Jurkat, Clone E6-1 (cell line): ENCODE results near the gene SCYGR3.
"Not testable (repeated sequence)": the region's sequence is repeated elsewhere in the genome, so short reads cannot be mapped to it uniquely, and the experiment has no call there.

Experiments used
- DNase-seq: peaks from one replicate; pipeline ENCODE4 v3.0.0-alpha.2; 2011; ENCODE audit warnings: low read depth, low spot score
- H3K4me3 ChIP-seq: 2 replicates; pipeline ENCODE4 v1.5.1; 2011; ENCODE audit warnings: mild to moderate bottlenecking, low read length, control low read depth, moderate library complexity

Gene SCYGR3

GRCh38 chr2:227615906-227616305, 1.3 kb upstream of the SCYGR3 start:
- H3K4me3 ChIP-seq, result no peak overlapping the region
- DNase-seq, result no peak

DNA sequence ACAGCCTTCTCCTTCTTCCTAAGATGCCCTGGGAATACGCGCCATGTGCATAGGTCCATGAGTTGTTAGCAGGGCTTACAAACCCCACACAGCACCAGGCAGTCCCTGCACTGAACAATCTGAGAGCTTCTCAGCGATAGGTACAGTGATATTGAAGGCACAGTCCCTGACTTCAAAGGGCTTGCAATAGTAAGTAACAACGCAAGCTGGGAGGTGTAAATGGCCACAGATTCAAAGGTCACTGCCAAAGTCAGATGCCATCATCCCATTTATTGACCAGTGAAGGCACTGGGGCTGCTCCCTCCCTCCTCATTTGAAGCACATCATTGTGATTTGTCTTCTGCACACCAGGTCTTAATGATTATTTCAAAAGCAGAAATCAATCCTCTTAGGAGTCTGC, 541 bp upstream of the SCYGR3 start:
- no peak for DNase-seq
- no peak overlapping the region for H3K4me3 ChIP-seq

GRCh38 chr2:227614246-227614645, 394 bp downstream of the SCYGR3 start:
- no peak for DNase-seq
- no peak overlapping the region for H3K4me3 ChIP-seq

GRCh38 chr2:227613272-227613660, 1.4 kb downstream of the SCYGR3 start:
- no peak overlapping the region for H3K4me3 ChIP-seq
- no peak for DNase-seq

- no peak overlapping the region for H3K4me3 ChIP-seq
- no peak for DNase-seq
Observed at GRCh38 chr2:227612546-227613271, 1.9 kb downstream of the SCYGR3 start.

- no peak overlapping the region for H3K4me3 ChIP-seq
- no peak for DNase-seq
Observed at GRCh38 chr2:227610123-227610522, 4.5 kb downstream of the SCYGR3 start.

- DNase-seq, result peak; percentile 5
- H3K4me3 ChIP-seq, result no peak overlapping the region
Observed at GRCh38 chr2:227608561-227609338, 5.9 kb downstream of the SCYGR3 start.

GRCh38 chr2:227607941-227608340, 6.7 kb downstream of the SCYGR3 start:
- H3K4me3 ChIP-seq, result no peak overlapping the region
- no peak for DNase-seq

DNA sequence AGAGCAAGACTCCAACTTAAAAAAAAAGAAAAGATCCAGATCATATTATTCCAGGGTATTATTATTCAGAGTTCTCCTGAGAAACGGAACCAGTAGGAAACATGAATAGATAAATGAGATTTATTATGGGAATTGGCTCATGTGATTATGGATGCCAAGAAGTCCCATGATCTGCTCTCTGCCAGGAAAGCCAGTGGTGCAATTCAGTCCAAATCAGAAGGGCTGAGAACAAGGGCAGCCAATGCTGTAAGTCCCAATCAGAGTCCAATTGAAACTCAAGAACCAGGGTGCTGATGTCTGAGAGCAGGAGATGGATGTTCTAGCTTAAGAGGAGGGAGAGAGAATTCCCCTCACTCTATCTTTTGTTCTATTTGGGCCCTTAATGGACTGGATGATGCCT, 8.2 kb downstream of the SCYGR3 start:
- DNase-seq, result no peak
- no peak overlapping the region for H3K4me3 ChIP-seq

DNA sequence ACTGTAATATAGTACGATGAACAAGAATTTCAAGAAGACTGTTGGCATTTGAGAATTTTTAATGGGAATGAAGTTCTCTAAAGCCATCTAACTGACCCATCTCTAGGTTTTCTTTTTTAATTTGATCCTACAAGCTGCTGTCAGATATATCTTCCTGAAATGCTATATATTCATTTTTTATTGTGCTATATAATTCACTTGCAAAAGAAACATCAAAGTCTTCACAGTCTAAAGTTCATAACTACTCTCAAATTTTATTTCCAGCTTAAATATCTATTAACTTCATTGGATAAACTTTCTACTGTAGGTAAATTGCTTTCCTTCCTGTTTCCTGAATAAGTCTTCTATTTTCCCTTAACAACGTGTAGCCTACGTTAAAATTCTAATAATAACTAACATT, 12.3 kb downstream of the SCYGR3 start:
- DNase-seq, result no peak
- H3K4me3 ChIP-seq, result no peak overlapping the region

DNA sequence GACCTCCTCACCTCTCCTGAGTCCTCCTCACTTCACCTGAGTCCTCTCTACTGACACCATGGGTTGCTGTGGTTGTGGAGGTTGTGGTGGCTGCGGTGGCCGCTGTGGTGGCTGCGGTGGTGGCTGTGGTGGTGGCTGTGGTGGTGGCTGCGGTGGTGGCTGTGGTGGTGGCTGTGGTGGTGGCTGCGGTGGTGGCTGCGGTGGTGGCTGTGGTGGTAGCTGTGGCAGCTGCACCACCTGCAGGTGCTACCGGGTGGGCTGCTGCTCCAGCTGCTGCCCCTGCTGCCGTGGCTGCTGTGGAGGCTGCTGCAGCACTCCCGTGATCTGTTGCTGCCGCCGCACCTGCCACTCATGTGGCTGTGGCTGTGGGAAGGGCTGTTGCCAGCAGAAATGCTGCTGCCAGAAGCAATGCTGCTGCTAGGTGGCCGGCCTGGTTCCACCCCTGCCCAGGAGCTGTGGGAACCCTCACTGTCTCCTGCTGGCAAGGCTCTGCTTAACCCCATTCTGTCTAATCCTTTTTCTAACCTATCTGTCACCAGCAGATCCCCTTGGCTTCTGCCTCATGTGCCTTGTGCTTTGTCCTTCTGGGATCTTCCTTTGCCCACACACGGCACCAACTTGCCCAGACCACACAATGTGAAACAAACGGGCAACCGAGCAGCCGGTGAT, 15.7 kb downstream of the SCYGR3 start, which contains the start of gene SCYGR2:
Gene SCYGR2, plus strand, starts transcription at position 59 of the 669 bp plus-strand sequence. Its CDS starts 0 bp downstream, at position 59.
- H3K4me3 ChIP-seq, result not testable (repeated sequence)

GRCh38 chr2:227597998-227598397, 16.6 kb downstream of the SCYGR3 start:
- H3K4me3 ChIP-seq, result no peak overlapping the region
- no peak for DNase-seq

More for the DNA sequence above, 15.7 kb downstream of the SCYGR3 start, which contains the start of gene SCYGR2:
- not testable (repeated sequence) for DNase-seq

DNA sequence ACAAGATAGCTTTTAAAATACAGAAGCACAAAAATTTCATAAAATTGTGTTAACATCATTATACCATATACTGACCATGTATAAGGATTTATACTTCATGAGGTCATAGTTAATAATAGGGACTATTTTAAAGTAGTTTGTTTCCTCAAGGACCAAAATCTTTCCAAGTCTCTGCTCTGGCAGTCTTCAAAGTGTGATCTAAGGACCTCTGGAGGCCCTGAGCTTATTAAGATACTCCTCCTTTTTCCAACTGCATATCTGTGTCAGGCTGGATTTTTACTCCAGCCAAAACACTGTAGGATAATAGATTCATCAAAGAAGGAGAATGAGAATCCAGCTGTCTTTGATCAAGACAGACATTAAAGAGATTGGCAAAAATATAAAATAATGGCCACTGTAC, 17.6 kb downstream of the SCYGR3 start:
- no peak for DNase-seq
- H3K4me3 ChIP-seq, result no peak overlapping the region

- DNase-seq, result no peak
- no peak overlapping the region for H3K4me3 ChIP-seq
Observed at GRCh38 chr2:227595797-227596196, 18.8 kb downstream of the SCYGR3 start.

GRCh38 chr2:227592694-227593387, 21.8 kb downstream of the SCYGR3 start:
- no peak overlapping the region for H3K4me3 ChIP-seq
- no peak for DNase-seq

DNA sequence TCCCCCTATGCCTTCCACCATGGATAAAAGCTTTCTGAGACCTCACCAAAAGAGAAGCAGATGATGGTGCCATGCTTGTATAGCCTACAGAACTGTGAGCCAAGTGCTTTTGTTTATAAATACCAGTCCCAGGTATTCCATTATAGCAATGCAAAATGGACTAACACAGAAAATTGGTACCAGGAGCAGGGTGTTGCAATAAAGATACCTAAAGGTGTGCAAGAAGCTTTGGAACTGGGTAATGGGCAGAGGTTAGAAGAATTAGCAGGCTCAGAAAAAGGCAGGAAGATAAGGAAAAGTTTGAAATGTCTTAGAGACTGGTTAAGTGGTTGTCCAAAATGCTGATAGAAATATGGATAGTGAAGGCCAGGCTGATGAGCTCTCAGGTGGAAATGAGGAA, 32.3 kb downstream of the SCYGR3 start:
- no peak overlapping the region for H3K4me3 ChIP-seq

GRCh38 chr2:227579791-227580190, 34.8 kb downstream of the SCYGR3 start:
- no peak for DNase-seq
- no peak overlapping the region for H3K4me3 ChIP-seq

More for the DNA sequence above, 32.3 kb downstream of the SCYGR3 start:
- no peak for DNase-seq

DNA sequence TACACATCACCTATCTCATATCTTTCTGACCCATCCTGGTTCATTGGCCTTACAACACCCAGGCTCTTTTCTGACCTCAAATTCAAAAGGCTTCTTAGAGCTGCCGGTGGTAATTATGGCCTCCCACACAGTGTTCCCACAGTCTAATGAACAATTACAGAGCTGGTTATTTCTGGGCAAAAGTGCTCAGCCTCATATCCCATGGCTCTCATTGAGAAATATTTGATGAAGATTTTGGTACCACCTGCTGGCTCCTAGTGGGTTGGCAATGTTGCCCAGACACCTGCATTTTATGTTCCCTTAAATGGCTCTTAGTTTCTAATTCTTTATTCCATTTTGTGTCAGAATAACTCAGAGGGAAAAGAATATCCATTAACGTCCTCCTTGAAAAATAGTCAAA, 36.0 kb downstream of the SCYGR3 start:
- no peak overlapping the region for H3K4me3 ChIP-seq
- no peak for DNase-seq

DNA sequence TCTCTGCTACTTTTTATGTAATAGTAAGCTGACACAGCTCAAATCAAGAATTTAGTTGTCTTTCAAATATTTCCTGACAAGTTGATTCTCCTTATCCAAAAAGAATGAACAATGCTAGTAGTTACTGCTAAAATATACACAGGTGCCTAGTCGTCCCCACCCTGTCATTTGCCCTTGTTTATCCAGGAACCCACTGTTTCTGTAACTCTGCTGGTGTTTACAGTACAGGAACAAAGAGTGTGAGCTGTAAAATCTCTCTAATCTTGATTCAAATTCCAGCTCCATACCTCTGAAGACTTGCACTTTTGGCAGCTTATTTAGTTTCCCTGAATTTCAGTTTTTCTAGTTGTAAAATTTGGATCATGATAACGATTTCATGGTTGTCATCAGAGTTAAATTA, 37.1 kb downstream of the SCYGR3 start:
- H3K4me3 ChIP-seq, result no peak overlapping the region
- no peak for DNase-seq
